Tibial nerve (tissue), 4 donors: ENCODE data around the gene GNA14.

Experiments
- EP300 ChIP-seq, 2 donors: sonication (generic); formaldehyde crosslinking; IDR thresholded peaks; one replicate each; pipeline ENCODE4 v1.6.1; 2017; ENCODE audit warnings: antibody characterized with exemption in 2 of 2, mild to moderate bottlenecking in 1 of 2
- TF ChIP-seq, protein P1 (sequence below), 5 experiments: fragments of 200-600 bp in 3 of 5; fragments of 450-650 bp in 2 of 5; sonication (generic) in 3 of 5; IDR thresholded peaks; one replicate each; pipeline ENCODE4 v1.5.1; 2016 to 2019; ENCODE audit warnings: antibody characterized with exemption in 5 of 5, mild to moderate bottlenecking in 3 of 5, moderate library complexity in 2 of 5

GRCh38 chr9:77392328-77392727 is 255.8 kb downstream of the GNA14 start:
- TF ChIP-seq, protein P1, sequence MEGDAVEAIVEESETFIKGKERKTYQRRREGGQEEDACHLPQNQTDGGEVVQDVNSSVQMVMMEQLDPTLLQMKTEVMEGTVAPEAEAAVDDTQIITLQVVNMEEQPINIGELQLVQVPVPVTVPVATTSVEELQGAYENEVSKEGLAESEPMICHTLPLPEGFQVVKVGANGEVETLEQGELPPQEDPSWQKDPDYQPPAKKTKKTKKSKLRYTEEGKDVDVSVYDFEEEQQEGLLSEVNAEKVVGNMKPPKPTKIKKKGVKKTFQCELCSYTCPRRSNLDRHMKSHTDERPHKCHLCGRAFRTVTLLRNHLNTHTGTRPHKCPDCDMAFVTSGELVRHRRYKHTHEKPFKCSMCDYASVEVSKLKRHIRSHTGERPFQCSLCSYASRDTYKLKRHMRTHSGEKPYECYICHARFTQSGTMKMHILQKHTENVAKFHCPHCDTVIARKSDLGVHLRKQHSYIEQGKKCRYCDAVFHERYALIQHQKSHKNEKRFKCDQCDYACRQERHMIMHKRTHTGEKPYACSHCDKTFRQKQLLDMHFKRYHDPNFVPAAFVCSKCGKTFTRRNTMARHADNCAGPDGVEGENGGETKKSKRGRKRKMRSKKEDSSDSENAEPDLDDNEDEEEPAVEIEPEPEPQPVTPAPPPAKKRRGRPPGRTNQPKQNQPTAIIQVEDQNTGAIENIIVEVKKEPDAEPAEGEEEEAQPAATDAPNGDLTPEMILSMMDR (IDR thresholded peaks at IDR 0.05): no peak
- TF ChIP-seq EP300 (IDR thresholded peaks at IDR 0.05): no peak
